Stomach (tissue), 9 donors: ENCODE data around the gene AIMP2. TPM values are rescaled to one million over a fixed set of nuclear protein-coding genes. Genes with fewer than 3 reads are reported as not detected.

ENCODE experiments used
- DNase-seq, 2 donors: peaks; one replicate each; pipeline versions ENCODE4 v3.0.0 to v3.0.0-alpha.2; 2013 to 2019
- H3K27ac ChIP-seq, 5 donors: fragments of 200-600 bp in 4 of 5; sonication (generic) in 4 of 5; one replicate each; pipeline ENCODE4 v1.5.1; 2013 to 2019; ENCODE audit warnings: mild to moderate bottlenecking in 1 of 5, moderate library complexity in 1 of 5
- H3K27me3 ChIP-seq, 3 donors: fragments of 200-600 bp; sonication (generic); one replicate each; pipeline ENCODE4 v1.5.1; 2017 to 2019; ENCODE audit warnings: mixed run types in 1 of 3
- H3K36me3 ChIP-seq, 4 donors: fragments of 200-600 bp; sonication (generic); 1 replicate in 3 of 4; 2 replicates in 1 of 4; pipeline ENCODE4 v1.5.1; 2016 to 2019
- H3K4me1 ChIP-seq, 4 donors: fragments of 200-600 bp; sonication (generic); one replicate each; pipeline ENCODE4 v1.5.1; 2016 to 2019
- H3K4me3 ChIP-seq, 4 donors: fragments of 200-600 bp; sonication (generic) in 3 of 4; one replicate each; pipeline ENCODE4 v1.5.1; 2016 to 2019; ENCODE audit warnings: mild to moderate bottlenecking in 1 of 4
- H3K9me3 ChIP-seq, 4 donors: fragments of 200-600 bp; sonication (generic); one replicate each; pipeline ENCODE4 v1.5.1; 2016 to 2019
- CTCF ChIP-seq, 7 experiments: fragments of 450-650 bp in 4 of 7; fragments of 200-600 bp in 3 of 7; sonication (generic) in 3 of 7; IDR thresholded peaks; one replicate each; pipeline ENCODE4 v1.5.1; 2016 to 2019; ENCODE audit warnings: antibody characterized with exemption in 7 of 7, control low read depth in 2 of 7, mild to moderate bottlenecking in 1 of 7
- EP300 ChIP-seq: sonication (generic); formaldehyde crosslinking; IDR thresholded peaks from one replicate; pipeline ENCODE4 v1.6.1; 2017; ENCODE audit warnings: antibody characterized with exemption
- POLR2A ChIP-seq, 4 donors: fragments of 450-650 bp; IDR thresholded peaks; one replicate each; pipeline ENCODE4 v1.6.1; 2016; ENCODE audit warnings: antibody characterized with exemption in 4 of 4, control low read depth in 2 of 4, mild to moderate bottlenecking in 1 of 4, moderate library complexity in 1 of 4
- POLR2AphosphoS5 ChIP-seq, 3 donors: sonication (generic); formaldehyde crosslinking; IDR thresholded peaks; one replicate each; pipeline ENCODE4 v1.6.1; 2016; ENCODE audit warnings: antibody characterized with exemption in 3 of 3
- WGBS, 5 donors: extraction: QIAGEN DNeasy Blood & Tissue Kit in 3 of 5; methylation state at CpG; one replicate each; pipeline versions ENCODE4 v1.1.5 to v1.1.7; 2013 to 2018; 5-methylcytosine and 5-hydroxymethylcytosine counted together
- intact Hi-C: fragments of 100-400 bp; cut with DNase I; formaldehyde crosslinking; loops from one replicate; pipeline ENCODE4 v1.15.1; 2023; ENCODE audit warnings: low total_unique reads
- polyA plus RNA-seq, 3 donors: library from polyadenylated mRNA; stranded (reverse); fragments of 200-250 nt; gene quantifications; one replicate each; pipeline ENCODE4 v1.2.3, GENCODE V29; 2013
- total RNA-seq, 5 donors: library from RNA; depleted of rRNA; stranded (reverse); fragments of >200 nt; gene quantifications; one replicate each; pipeline versions ENCODE4 v1.1.0 to v1.2.3, GENCODE V29; 2014 to 2016
- donor health status: healthy with polysubstance abuse.
- donor health status: Bipolar disorder and iron deficiency.
- donor health status: healthy.

Gene AIMP2
- total and polyA plus RNA-seq, 8 donors = 18.9 to 111 (median 20.5) TPM; not detected in 1

- TF ChIP-seq POLR2A (IDR thresholded peaks at IDR 0.05) = no peak
- peak in 1 of 3 donors; percentile 74 for TF ChIP-seq POLR2AphosphoS5 (IDR thresholded peaks at IDR 0.05)
- H3K27ac ChIP-seq = peak overlapping the region; percentile 74 to 99 (median 76)
- H3K4me1 ChIP-seq = peaks cover 15 to 70% (median 45%) of the 10 kb centered on the region in 4 donors
- WGBS, 5 donors = 39 to 50% (median 46%) methylated on average over 14 of the region's 14 CpGs
- no peaks in the 10 kb centered on the region for H3K27me3 ChIP-seq
- H3K36me3 ChIP-seq = peaks cover 12 to 30% (median 29%) of the 10 kb centered on the region in 4 donors
- intact Hi-C loops = no loop called here
- peak; percentile 42 to 82 for DNase-seq
- no peaks in the 10 kb centered on the region for H3K9me3 ChIP-seq
- H3K4me3 ChIP-seq = no peak overlapping the region
Observed at GRCh38 chr7:6012355-6013104, 3.5 kb downstream of the AIMP2 start.

GRCh38 chr7:6015917-6016652 is 7.0 kb downstream of the AIMP2 start:
- Histone ChIP-seq H3K4me1 (peaks cover 13 to 45% (median 29%) of the 10 kb centered on the region in 4 donors), H3K36me3 (peaks cover 28 to 65% (median 64%) of the 10 kb centered on the region in 4 donors), H3K27ac (peak overlapping the region in 4 of 5 donors; percentile 22 to 74 (median 40)), H3K4me3 (no peak overlapping the region), H3K27me3 (no peaks in the 10 kb centered on the region), H3K9me3 (no peaks in the 10 kb centered on the region)
- TF ChIP-seq CTCF (IDR thresholded peaks at IDR 0.05) = no peak
- TF ChIP-seq POLR2A (IDR thresholded peaks at IDR 0.05) = no peak
- TF ChIP-seq EP300 = no peak
- TF ChIP-seq POLR2AphosphoS5 (IDR thresholded peaks at IDR 0.05) = no peak
- WGBS, 5 donors = 61 to 76% (median 65%) methylated on average over 8 of the region's 8 CpGs
- intact Hi-C loops = no loop called here
- peak; percentile 62 to 78 for DNase-seq

- no peak for TF ChIP-seq POLR2A (IDR thresholded peaks at IDR 0.05)
- no peak for TF ChIP-seq CTCF (IDR thresholded peaks at IDR 0.05)
- TF ChIP-seq EP300 = no peak
- no peak for TF ChIP-seq POLR2AphosphoS5 (IDR thresholded peaks at IDR 0.05)
- Histone ChIP-seq H3K4me1 (peaks cover 12 to 40% (median 26%) of the 10 kb centered on the region in 4 donors), H3K9me3 (no peaks in the 10 kb centered on the region), H3K36me3 (peaks cover 28 to 71% (median 69%) of the 10 kb centered on the region in 4 donors), H3K27me3 (no peaks in the 10 kb centered on the region), H3K4me3 (no peak overlapping the region), H3K27ac (no peak overlapping the region)
- intact Hi-C loops = no loop called here
- no peak for DNase-seq
- WGBS, 5 donors = 92 to 96% (median 92%) methylated on average over 8 of the region's 8 CpGs
Observed at GRCh38 chr7:6016653-6016966, 7.5 kb downstream of the AIMP2 start.

- no peaks in the 10 kb centered on the region for H3K27me3 ChIP-seq
- H3K9me3 ChIP-seq = no peaks in the 10 kb centered on the region
- peaks cover 0 to 11% (median 4%) of the 10 kb centered on the region in 4 donors for H3K4me1 ChIP-seq
- no peak overlapping the region for H3K27ac ChIP-seq
- H3K4me3 ChIP-seq = no peak overlapping the region
- intact Hi-C loops = no loop called here
- no peak for TF ChIP-seq POLR2A (IDR thresholded peaks at IDR 0.05)
- TF ChIP-seq CTCF (IDR thresholded peaks at IDR 0.05) = no peak
- TF ChIP-seq POLR2AphosphoS5 (IDR thresholded peaks at IDR 0.05) = no peak
- TF ChIP-seq EP300 = no peak
- peaks cover 67 to 100% (median 100%) of the 10 kb centered on the region in 4 donors for H3K36me3 ChIP-seq
- no peak for DNase-seq
- WGBS, 5 donors = 64 to 81% (median 71%) methylated on average over 11 of the region's 11 CpGs
Observed at GRCh38 chr7:6020371-6021286, 11.6 kb downstream of the AIMP2 start.
